Measurements from ENCODE around the gene TMSB15B.
A peak's percentile ranks its signal among the peaks of the same experiment; 100 is the strongest.
"Not testable (repeated sequence)": the region's sequence is repeated elsewhere in the genome, so short reads cannot be mapped to it uniquely, and the experiment has no call there.

The TMSB15B gene

GRCh38 chrX:103962411-103963278 lies at the start of gene TMSB15B:
Gene TMSB15B (plus strand): TSS chrX:103962627.
- H3K9me3 ChIP-seq (ENCODE audit: low read length); H3K36me3 ChIP-seq (ENCODE audit: insufficient read depth, low read length); H3K4me1 ChIP-seq (ENCODE audit: insufficient read depth, low read length); H2AFZ ChIP-seq (ENCODE audit: low read depth, low read length); H3K27me3 ChIP-seq (ENCODE audit: insufficient read depth, low read length); H3K4me3 ChIP-seq (ENCODE audit: low read length): not testable (repeated sequence)

GRCh38 chrX:103913356-103914020 lies 48.9 kb upstream of the TMSB15B start:
- Histone ChIP-seq H3K4me3 (ENCODE audit: low read length) (no peak overlapping the region), H2AFZ (ENCODE audit: low read depth, low read length) (no peak overlapping the region), H3K27me3 (ENCODE audit: insufficient read depth, low read length) (no peaks in the 10 kb centered on the region), H3K9me3 (ENCODE audit: low read length) (no peaks in the 10 kb centered on the region), H3K4me1 (ENCODE audit: insufficient read depth, low read length) (peaks cover 2% of the 10 kb centered on the region), H3K36me3 (ENCODE audit: insufficient read depth, low read length) (no peaks in the 10 kb centered on the region)

- Histone ChIP-seq H3K9me3 (ENCODE audit: low read length) (no peaks in the 10 kb centered on the region), H3K4me3 (ENCODE audit: low read length) (peak overlapping the region; percentile 64), H3K4me1 (ENCODE audit: insufficient read depth, low read length) (peaks cover 4% of the 10 kb centered on the region), H3K27me3 (ENCODE audit: insufficient read depth, low read length) (no peaks in the 10 kb centered on the region), H3K36me3 (ENCODE audit: insufficient read depth, low read length) (no peaks in the 10 kb centered on the region), H2AFZ (ENCODE audit: low read depth, low read length) (peak overlapping the region; percentile 85)
Observed at GRCh38 chrX:103918050-103918449, 44.4 kb upstream of the TMSB15B start.

- Histone ChIP-seq H3K9me3 (ENCODE audit: low read length) (no peaks in the 10 kb centered on the region), H3K4me3 (ENCODE audit: low read length) (peak overlapping the region; percentile 64), H3K27me3 (ENCODE audit: insufficient read depth, low read length) (no peaks in the 10 kb centered on the region), H3K4me1 (ENCODE audit: insufficient read depth, low read length) (peaks cover 4% of the 10 kb centered on the region), H2AFZ (ENCODE audit: low read depth, low read length) (peak overlapping the region; percentile 85), H3K36me3 (ENCODE audit: insufficient read depth, low read length) (no peaks in the 10 kb centered on the region)
Observed at GRCh38 chrX:103918571-103919269, 43.7 kb upstream of the TMSB15B start.

GRCh38 chrX:103919270-103919637 lies 43.2 kb upstream of the TMSB15B start:
- Histone ChIP-seq H3K4me1 (ENCODE audit: insufficient read depth, low read length) (peaks cover 4% of the 10 kb centered on the region), H3K36me3 (ENCODE audit: insufficient read depth, low read length) (no peaks in the 10 kb centered on the region), H3K9me3 (ENCODE audit: low read length) (no peaks in the 10 kb centered on the region), H3K27me3 (ENCODE audit: insufficient read depth, low read length) (no peaks in the 10 kb centered on the region), H3K4me3 (ENCODE audit: low read length) (peak overlapping the region; percentile 64), H2AFZ (ENCODE audit: low read depth, low read length) (peak overlapping the region; percentile 85)

GRCh38 chrX:103920515-103920914 lies 41.9 kb upstream of the TMSB15B start:
- not testable (repeated sequence) for H3K4me3 ChIP-seq (ENCODE audit: low read length); H3K27me3 ChIP-seq (ENCODE audit: insufficient read depth, low read length); H3K9me3 ChIP-seq (ENCODE audit: low read length); H3K36me3 ChIP-seq (ENCODE audit: insufficient read depth, low read length); H2AFZ ChIP-seq (ENCODE audit: low read depth, low read length); H3K4me1 ChIP-seq (ENCODE audit: insufficient read depth, low read length)

- Histone ChIP-seq H3K36me3 (ENCODE audit: insufficient read depth, low read length) (no peaks in the 10 kb centered on the region), H3K9me3 (ENCODE audit: low read length) (no peaks in the 10 kb centered on the region), H3K4me3 (ENCODE audit: low read length) (no peak overlapping the region), H2AFZ (ENCODE audit: low read depth, low read length) (no peak overlapping the region), H3K27me3 (ENCODE audit: insufficient read depth, low read length) (no peaks in the 10 kb centered on the region), H3K4me1 (ENCODE audit: insufficient read depth, low read length) (no peaks in the 10 kb centered on the region)
Observed at GRCh38 chrX:103927030-103927429, 35.4 kb upstream of the TMSB15B start.

- no peaks in the 10 kb centered on the region for H3K4me1 ChIP-seq (ENCODE audit: insufficient read depth, low read length)
- no peaks in the 10 kb centered on the region for H3K27me3 ChIP-seq (ENCODE audit: insufficient read depth, low read length)
- no peak overlapping the region for H2AFZ ChIP-seq (ENCODE audit: low read depth, low read length)
- H3K4me3 ChIP-seq (ENCODE audit: low read length) = no peak overlapping the region
- no peaks in the 10 kb centered on the region for H3K36me3 ChIP-seq (ENCODE audit: insufficient read depth, low read length)
- no peaks in the 10 kb centered on the region for H3K9me3 ChIP-seq (ENCODE audit: low read length)
Observed at GRCh38 chrX:103927633-103928032, 34.8 kb upstream of the TMSB15B start.

- Histone ChIP-seq H3K4me3 (ENCODE audit: low read length) (no peak overlapping the region), H3K27me3 (ENCODE audit: insufficient read depth, low read length) (no peaks in the 10 kb centered on the region), H3K36me3 (ENCODE audit: insufficient read depth, low read length) (no peaks in the 10 kb centered on the region), H3K4me1 (ENCODE audit: insufficient read depth, low read length) (no peaks in the 10 kb centered on the region), H3K9me3 (ENCODE audit: low read length) (no peaks in the 10 kb centered on the region), H2AFZ (ENCODE audit: low read depth, low read length) (no peak overlapping the region)
Observed at GRCh38 chrX:103932133-103932532, 30.3 kb upstream of the TMSB15B start.

- not testable (repeated sequence) for H3K4me1 ChIP-seq (ENCODE audit: insufficient read depth, low read length); H3K36me3 ChIP-seq (ENCODE audit: insufficient read depth, low read length); H3K27me3 ChIP-seq (ENCODE audit: insufficient read depth, low read length); H3K9me3 ChIP-seq (ENCODE audit: low read length); H2AFZ ChIP-seq (ENCODE audit: low read depth, low read length); H3K4me3 ChIP-seq (ENCODE audit: low read length)
Observed at GRCh38 chrX:103940257-103940656, 22.2 kb upstream of the TMSB15B start.

GRCh38 chrX:103941201-103941975 lies 21.0 kb upstream of the TMSB15B start:
- no peaks in the 10 kb centered on the region for H3K36me3 ChIP-seq (ENCODE audit: insufficient read depth, low read length)
- H3K4me3 ChIP-seq (ENCODE audit: low read length) = no peak overlapping the region
- H3K9me3 ChIP-seq (ENCODE audit: low read length) = no peaks in the 10 kb centered on the region
- no peaks in the 10 kb centered on the region for H3K27me3 ChIP-seq (ENCODE audit: insufficient read depth, low read length)
- H3K4me1 ChIP-seq (ENCODE audit: insufficient read depth, low read length) = no peaks in the 10 kb centered on the region
- H2AFZ ChIP-seq (ENCODE audit: low read depth, low read length) = no peak overlapping the region

- Histone ChIP-seq H3K9me3 (ENCODE audit: low read length) (no peaks in the 10 kb centered on the region), H3K4me3 (ENCODE audit: low read length) (no peak overlapping the region), H3K36me3 (ENCODE audit: insufficient read depth, low read length) (no peaks in the 10 kb centered on the region), H2AFZ (ENCODE audit: low read depth, low read length) (no peak overlapping the region), H3K27me3 (ENCODE audit: insufficient read depth, low read length) (no peaks in the 10 kb centered on the region), H3K4me1 (ENCODE audit: insufficient read depth, low read length) (no peaks in the 10 kb centered on the region)
Observed at GRCh38 chrX:103949506-103949905, 12.9 kb upstream of the TMSB15B start.

GRCh38 chrX:103953353-103953752 lies 9.1 kb upstream of the TMSB15B start:
- Histone ChIP-seq H3K4me3 (ENCODE audit: low read length) (no peak overlapping the region), H3K36me3 (ENCODE audit: insufficient read depth, low read length) (no peaks in the 10 kb centered on the region), H3K9me3 (ENCODE audit: low read length) (no peaks in the 10 kb centered on the region), H2AFZ (ENCODE audit: low read depth, low read length) (no peak overlapping the region), H3K4me1 (ENCODE audit: insufficient read depth, low read length) (no peaks in the 10 kb centered on the region), H3K27me3 (ENCODE audit: insufficient read depth, low read length) (no peaks in the 10 kb centered on the region)

Data from neuron (in vitro differentiated cells).